Measurements from ENCODE around the gene RIN1. TPM values are rescaled to one million over a fixed set of nuclear protein-coding genes. Genes with fewer than 3 reads are reported as not detected.

Gene RIN1
- total and polyA plus RNA-seq, 2 donors (not counting 1 experiment from before 2014, with no cell fraction given): 0.72 to 1.7 TPM

DNA sequence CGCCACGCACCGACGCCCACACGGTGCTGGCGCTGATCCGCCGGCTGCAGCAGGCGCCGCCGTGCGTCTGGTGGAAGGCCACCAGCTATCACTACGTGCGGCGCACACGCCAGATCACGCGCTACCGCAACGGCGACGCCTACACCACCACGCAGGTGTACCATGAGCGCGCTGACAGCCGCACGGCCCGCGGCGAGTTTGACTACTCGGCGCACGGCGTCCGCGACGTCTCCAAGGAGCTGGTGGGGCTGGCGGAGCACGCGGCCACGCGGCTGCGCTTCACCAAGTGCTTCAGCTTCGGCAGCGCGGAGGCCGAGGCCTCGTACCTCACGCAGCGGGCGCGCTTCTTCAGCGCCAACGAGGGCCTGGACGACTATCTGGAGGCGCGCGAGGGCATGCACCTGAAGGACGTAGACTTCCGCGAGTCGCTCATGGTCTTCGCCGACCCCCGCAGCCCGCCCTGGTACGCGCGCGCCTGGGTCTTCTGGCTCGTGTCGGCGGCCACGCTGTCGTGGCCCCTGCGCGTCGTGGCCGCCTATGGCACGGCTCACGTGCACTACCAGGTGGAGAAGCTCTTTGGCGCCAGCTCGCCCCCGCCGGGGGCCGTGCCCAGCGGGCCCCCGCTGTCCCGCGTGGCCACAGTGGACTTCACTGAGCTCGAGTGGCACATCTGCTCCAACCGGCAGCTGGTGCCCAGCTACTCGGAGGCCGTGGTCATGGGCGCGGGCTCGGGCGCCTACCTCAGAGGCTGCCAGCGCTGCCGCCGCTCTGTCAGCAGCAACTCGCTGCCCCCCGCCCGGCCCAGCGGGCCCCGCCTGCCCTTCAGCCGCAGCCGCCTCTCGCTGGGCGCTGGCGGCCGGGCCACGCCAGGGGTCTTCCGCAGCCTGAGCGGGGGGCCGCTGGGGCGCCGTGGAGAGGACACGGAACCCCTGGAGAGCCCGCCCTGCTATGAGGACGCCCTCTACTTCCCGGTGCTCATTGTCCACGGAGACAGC, 41.3 kb downstream of the RIN1 start:
- H3K9me3 Mint-ChIP-seq (ENCODE audit: insufficient read depth): no peaks in the 10 kb centered on the region

More for the DNA sequence above, 41.3 kb downstream of the RIN1 start:
- peaks cover 18% of the 10 kb centered on the region for H3K27me3 Mint-ChIP-seq
- ChIA-PET CTCF (interaction anchor here (0.6 to 2.1 kb wide), 2 partner anchors 17 to 831 kb away, joined by 3 to 8 read pairs; no protein-coding TSS in a partner anchor), POLR2A (no interaction called here)
- no peak overlapping the region for H3K27ac ChIP-seq (ENCODE audit: low read length in 2 of 2)
- H3K9ac ChIP-seq (ENCODE audit: low read length): no peak overlapping the region
- DNase-seq: peak; percentile 26
- no peak for TF ChIP-seq EZH2 (IDR thresholded peaks at IDR 0.05; ENCODE audit: borderline replicate concordance, insufficient read depth, low read depth, low read length, poor library complexity, severe bottlenecking)
- TF ChIP-seq, protein P1, sequence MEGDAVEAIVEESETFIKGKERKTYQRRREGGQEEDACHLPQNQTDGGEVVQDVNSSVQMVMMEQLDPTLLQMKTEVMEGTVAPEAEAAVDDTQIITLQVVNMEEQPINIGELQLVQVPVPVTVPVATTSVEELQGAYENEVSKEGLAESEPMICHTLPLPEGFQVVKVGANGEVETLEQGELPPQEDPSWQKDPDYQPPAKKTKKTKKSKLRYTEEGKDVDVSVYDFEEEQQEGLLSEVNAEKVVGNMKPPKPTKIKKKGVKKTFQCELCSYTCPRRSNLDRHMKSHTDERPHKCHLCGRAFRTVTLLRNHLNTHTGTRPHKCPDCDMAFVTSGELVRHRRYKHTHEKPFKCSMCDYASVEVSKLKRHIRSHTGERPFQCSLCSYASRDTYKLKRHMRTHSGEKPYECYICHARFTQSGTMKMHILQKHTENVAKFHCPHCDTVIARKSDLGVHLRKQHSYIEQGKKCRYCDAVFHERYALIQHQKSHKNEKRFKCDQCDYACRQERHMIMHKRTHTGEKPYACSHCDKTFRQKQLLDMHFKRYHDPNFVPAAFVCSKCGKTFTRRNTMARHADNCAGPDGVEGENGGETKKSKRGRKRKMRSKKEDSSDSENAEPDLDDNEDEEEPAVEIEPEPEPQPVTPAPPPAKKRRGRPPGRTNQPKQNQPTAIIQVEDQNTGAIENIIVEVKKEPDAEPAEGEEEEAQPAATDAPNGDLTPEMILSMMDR (IDR thresholded peaks at IDR 0.05): no peak
- H4K20me1 ChIP-seq (ENCODE audit: control insufficient read depth, insufficient read depth, low read length, poor library complexity, severe bottlenecking): no peaks in the 10 kb centered on the region
- H3K9me3 ChIP-seq (ENCODE audit: control extremely low read depth in 1 of 3, control insufficient read depth in 2 of 3, insufficient read depth in 1 of 3, low read length in 2 of 3): peaks cover 0 to 4% (median 0%) of the 10 kb centered on the region in 3 donors
- H3K4me1 Mint-ChIP-seq: peaks cover 15% of the 10 kb centered on the region
- no peak overlapping the region for H2AFZ ChIP-seq (ENCODE audit: insufficient read depth, low read depth, low read length, poor library complexity, severe bottlenecking)
- peaks cover 2 to 33% (median 15%) of the 10 kb centered on the region in 4 experiments for H3K27me3 ChIP-seq (replicated peaks in 1 of 4; ENCODE audit: control extremely low read depth in 1 of 4, control insufficient read depth in 3 of 4, insufficient read depth in 4 of 4, low read length in 3 of 4)
- no peak for ATAC-seq (ENCODE audit: low read depth)
- intact Hi-C loops (cut with micrococcal nuclease): no loop called here
- no peak overlapping the region for H3K4me3 ChIP-seq (ENCODE audit: control extremely low read depth in 1 of 5, extremely low read depth in 1 of 5, insufficient read depth in 1 of 5, low read depth in 2 of 5, low read length in 4 of 5)
- no peak overlapping the region for H3K4me2 ChIP-seq (replicated peaks; ENCODE audit: low read depth, low read length, poor library complexity, severe bottlenecking)
- peaks cover 18 to 21% of the 10 kb centered on the region in 2 donors for H3K4me1 ChIP-seq (ENCODE audit: control insufficient read depth in 2 of 2, insufficient read depth in 2 of 2, low read length in 2 of 2)
- no peaks in the 10 kb centered on the region for H3K79me2 ChIP-seq (ENCODE audit: control insufficient read depth, insufficient read depth, low read length)
- no peak overlapping the region for H3K27ac Mint-ChIP-seq
- no peak overlapping the region for H3K4me3 Mint-ChIP-seq
- 83% methylated on average over 119 of the region's 123 CpGs for WGBS (ENCODE audit: insufficient coverage)
- H3K36me3 ChIP-seq (replicated peaks in 1 of 2; ENCODE audit: control extremely low read depth in 1 of 2, control insufficient read depth in 1 of 2, extremely low read depth in 1 of 2, insufficient read depth in 2 of 2, low read length in 1 of 2): no peaks in the 10 kb centered on the region
